GM19372 (cell line): ENCODE measurements around the gene PIK3R1.

Source experiments
- ATAC-seq: cut with Tn5 transposase; IDR thresholded peaks from one replicate; pipeline ENCODE4 v1.9.1; 2021; ENCODE audit warnings: mild to moderate bottlenecking, low read depth, moderate library complexity; ENCODE audit not compliant: unreplicated experiment

Gene PIK3R1

DNA sequence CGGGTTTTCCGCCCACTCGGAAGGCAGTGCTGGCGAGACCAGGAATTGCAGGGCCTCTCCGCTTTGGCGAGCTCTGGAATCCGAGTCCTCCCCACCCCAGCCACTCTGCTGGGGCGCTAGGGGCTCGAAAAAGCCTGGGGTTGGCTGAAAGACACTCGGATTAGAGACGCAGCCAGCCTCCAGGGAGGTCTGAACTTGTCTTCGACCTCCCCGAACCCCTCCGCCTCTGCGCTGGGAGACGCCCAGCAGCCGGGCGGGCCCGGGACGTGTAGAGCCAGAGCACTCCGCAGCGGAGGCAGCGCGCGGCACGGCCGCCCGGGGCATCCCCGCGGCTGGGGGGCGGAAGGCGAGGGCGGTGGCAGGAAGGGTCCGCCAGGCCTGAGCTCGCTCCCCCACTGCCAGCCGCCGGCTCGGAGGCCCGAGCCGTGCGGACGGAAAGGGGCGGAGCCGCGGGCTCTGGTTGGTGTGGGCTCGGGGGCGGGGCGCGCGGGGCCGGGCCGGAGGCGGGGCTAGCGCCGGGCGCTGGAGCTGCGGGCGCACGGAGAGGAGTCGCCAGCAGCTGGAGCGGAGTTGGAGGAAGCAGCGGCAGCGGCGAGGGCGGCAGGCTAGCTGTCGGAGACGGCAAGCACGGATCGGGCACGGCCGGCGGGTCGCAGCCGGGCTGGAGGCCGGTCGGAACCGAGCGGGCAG is at the start of gene PIK3R1:
Gene PIK3R1 (plus strand): TSS at position 549 of the 690 bp plus-strand sequence. CDS start 10,920 bp downstream, outside the sequence.
- peak; percentile 71 for ATAC-seq

DNA sequence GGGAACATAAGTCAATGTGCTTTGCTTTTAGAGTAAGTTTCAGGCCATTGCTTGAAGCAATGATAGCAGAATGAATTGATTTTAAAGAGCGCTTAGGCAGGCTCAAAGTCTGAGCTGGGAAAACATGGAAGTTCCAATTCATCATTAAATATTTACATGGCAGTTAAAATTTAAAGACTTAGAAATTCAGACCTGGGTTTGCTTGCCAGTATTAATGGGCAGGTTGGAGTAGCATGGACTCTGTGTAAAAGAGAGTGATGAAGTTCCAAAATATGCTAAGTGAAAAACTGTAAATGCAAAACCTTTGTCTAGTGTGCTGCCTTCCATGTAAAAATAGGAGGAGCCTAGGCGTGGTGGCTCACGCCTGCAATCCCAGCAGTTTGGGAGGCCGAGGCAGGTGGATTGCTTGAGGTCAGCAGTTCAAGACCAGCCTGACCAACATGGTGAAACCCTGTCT is 48.3 kb upstream of the PIK3R1 start:
- ATAC-seq, result no peak

DNA sequence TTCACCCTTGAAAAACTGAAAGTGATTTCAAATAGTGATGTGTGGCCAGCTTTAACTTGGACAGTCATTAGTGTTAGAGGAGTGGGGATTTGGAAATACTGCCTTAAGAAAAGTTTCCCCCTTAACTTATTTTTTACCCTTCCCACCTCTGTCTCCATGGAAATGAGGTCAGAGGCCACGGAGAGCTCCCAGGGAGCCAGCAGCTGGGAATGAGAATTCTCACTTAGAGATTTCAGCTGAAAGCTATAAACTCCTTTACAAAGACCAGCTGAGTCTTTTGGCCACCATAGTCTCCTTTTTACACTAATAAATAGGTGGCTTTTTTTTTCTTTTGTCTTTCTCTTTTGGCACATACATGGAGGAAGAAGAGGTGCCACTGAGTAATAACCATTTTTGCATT is 45.7 kb upstream of the PIK3R1 start:
- ATAC-seq, result no peak

DNA sequence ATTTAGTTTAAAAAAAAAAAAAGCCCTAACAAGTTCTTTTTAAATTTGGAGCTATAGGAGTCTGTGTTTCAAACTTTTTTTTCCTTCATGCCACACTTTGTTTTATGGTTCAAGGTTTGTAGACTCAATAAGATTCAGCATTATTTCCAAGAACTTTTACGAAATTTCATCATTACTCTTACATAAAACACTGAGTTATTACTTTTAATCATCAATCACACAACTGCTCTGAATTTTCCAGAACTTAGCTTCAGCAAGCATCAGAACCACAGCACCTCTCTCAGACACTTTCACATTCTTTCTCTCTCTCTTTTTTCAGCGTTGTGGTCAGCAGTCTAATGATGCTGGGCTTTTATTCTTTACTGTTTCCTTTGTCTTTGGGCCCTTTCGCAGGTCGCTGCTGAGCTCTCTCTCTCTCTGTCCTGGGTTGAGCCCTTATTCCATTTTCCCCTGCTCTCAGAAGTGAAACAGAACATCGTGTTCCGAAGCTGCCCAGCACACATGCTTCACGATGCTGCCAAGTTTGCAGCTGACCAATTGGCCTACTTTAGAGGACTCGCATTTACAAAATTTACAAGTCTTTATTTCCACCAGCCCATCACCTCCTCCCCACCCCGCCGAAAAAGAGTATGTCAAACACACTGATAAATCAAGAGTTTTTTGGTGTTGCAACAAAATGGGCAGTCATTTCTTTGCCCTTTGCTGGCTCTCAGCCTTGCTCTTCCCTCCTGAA is 44.6 kb upstream of the PIK3R1 start:
- ATAC-seq, result no peak

DNA sequence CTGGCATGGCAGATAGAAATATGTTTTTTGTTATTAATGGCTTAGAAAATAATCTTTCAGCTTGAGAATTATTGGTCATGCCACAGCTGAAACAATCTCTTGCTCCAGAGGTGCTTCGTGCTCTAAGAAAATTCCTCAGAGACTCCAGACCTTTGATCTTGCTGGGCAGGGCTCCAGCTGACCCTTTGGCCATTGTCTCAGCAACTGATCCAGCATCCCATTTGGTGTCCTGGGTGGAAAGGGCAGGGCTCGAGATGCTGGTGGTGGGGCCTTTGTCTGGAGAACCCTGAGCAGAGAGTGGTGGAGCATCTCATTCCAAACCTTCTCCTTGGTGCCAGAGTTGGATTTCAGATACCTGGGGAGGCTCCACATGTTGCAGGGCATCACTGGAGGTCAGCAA is 43.2 kb upstream of the PIK3R1 start:
- no peak for ATAC-seq

DNA sequence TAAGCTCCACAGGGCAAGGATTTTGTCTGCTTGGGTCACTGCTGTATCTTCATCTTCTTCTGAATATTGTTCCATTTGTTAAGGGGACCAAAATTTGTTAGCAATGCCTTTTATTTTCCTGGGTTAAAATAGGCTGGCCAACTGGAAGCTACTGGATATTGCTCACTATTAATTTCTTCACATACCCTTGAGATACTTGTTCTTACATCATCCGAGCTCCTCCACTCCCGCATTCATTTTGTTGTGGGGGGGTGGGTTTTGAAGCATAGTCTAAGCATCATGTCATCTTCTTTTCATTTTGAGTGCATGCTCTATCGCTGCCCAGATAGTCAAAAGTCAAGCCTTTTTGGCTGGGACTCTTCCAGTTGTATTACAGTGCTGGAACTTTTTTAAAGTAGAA is 42.5 kb upstream of the PIK3R1 start:
- ATAC-seq, result no peak

DNA sequence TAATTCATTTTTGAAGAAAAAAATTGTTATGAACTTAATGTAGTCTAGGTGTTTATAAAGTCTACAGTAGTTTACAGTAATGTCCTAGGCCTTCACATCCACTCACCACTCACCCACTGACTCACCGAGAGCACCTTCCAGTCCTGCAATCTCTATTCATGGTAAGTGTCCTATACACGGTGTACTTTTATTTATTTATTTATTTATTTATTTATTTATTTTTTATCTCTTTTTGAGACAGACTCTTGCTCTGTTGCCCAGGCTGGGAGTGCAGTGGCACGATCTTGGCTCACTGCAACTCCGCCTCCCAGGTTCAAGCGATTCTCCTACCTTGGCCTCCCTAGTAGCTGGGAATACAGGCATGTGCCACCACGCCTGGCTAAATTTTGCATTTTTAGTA is 39.3 kb upstream of the PIK3R1 start:
- no peak for ATAC-seq

DNA sequence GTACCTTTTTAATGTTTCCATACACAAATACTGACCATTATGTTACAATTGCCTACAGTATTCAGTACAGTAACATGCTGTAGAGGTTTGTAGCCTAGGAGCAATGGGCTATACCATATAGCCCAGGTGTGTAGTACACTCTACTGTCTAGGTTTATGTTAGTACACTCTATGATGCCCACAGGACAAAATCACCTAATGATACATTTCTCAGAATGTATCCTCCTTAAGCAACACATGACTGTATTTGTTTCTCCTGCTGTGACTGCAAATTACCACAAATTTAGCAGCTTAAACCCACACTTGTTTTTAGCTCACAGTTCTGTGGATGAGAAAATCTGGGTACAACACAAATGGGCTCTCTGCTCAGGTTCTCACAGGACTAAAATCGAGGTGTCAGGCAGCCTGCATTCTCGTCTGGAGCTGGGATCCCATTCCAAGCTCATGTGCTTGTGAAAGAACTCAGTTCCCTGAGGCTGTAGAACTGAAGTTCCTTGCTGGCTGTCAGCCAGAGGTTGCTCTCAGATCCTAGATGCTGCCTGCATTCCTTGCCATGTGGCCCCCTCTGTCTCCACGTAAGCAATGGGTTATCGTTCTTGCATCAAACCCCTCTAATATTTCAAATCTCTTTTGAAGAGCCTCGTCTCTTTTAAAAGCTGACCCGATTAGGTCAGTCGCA is 38.6 kb upstream of the PIK3R1 start:
- no peak for ATAC-seq

DNA sequence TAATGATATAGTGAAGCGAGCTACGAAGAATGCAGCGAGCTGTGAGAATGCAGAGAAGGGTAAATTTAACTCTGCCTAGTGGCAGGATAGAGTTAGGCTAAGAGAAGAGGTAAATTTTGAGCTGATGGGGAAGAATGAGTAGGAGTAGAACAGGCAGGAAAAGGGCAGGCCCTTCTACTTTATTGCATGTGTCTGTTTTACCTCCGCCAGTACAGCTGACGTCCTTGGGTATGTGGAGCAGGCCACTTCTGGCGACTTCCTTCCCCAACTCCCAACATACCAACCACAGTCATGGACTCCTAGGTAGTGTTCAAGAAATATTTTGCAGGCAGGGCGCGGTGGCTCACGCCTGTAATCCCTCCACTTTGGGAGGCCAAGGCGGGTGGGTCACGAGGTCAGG is 37.9 kb upstream of the PIK3R1 start:
- no peak for ATAC-seq

DNA sequence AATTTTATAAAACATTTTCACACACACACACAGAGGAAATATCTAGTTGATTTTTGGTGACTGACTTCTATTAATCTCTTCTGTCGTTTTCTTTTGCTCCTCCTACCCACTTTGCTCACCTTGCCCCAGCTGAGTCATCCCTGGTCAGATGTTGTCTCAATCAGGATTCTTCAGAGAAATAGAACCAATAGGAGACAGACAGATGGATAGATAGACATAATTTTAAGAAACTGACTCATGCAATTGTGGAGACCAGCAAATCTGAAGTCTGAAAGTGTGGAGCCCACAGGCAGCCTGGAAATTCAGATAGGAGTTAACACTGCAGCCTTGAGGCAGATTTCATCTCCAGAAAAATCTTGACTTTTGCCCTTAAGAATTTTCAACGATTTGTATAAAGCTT is 37.0 kb upstream of the PIK3R1 start:
- ATAC-seq, result no peak

DNA sequence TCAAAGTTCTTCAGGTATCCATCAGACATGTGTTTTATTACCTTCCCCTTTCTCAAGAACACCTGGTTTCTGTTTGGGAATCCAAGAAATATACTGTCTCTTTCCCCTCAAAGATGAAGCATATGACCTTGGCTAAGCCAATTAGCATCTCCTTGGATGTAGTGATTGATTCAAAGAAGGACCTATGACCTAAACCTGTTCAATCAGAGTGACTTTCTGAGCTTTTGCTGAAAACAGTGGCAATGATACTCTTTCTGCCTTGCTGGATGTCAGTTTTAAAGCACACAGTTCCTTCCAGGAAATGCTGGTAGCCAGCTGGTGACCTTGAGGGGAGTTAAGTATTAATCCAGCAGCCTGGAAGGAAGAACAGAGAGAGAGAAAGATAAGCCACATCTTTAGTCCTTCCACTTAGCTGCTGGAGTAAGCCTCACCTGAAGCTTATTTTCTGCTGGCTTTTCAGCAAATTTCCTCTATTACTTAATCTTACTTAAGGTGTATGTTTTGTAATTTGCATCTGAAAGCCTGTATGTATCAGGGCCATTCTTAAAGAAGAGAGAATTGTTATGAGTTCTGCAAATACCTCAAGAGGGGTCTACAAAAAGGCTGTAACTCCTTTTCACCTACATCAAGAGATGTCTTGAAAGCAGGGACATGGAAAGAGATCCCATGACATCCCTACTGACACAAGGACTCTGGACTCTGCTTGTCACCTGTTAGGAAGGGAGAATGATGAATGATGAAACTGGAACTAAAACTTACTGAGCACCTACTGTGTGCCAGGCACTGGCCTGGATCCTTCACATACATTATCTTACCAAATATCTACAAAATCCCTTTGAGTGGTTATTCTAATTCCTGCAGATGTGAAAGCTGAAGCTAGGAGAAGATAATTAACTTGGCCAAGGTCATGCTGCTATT is 35.2 kb upstream of the PIK3R1 start:
- no peak for ATAC-seq

DNA sequence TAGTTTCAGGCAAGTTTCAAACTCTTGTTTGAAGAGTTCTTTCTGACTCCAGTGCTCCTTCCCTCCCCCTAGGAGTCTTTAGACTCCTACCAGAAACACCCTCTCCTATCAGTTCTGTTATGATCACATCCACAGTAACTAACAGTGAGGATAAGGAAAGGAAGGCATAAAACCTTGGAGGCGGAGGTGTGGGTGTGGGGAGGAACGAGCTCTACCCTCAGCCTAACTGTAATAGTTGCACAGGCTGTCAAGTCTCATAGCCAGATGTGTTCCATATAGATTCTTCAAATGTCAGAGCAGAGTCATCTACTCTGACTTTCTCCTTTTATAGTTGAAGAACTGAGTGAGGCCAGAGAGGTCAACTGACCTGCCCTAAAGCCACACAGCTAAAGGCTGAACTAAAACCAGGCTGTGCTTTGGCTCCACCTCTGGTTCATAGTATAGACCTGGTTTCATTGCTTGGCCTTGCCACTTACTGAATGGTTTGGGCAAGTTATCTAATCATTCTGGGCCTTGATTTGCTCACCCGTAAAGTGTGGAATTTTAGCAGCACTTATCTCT is 34.4 kb upstream of the PIK3R1 start:
- ATAC-seq, result no peak

DNA sequence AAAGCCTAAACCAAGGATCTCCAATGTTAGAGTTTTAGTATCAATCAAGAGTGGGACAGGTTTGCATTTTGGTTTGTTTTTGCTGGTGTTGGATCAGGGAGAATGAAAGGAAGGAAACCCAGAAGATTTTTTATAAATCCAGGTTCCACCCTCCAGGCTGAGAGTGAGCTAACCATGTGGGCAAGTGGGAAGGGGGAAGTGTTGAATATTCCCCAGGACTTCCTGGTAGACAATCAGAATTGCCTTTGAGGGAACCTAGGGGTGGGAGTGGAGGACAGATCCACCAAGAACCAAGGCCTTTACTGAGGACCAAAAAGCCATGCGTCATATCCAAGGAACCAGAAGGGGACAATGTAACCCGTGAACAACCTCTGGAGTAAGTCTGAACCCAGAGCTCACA is 33.5 kb upstream of the PIK3R1 start:
- no peak for ATAC-seq

DNA sequence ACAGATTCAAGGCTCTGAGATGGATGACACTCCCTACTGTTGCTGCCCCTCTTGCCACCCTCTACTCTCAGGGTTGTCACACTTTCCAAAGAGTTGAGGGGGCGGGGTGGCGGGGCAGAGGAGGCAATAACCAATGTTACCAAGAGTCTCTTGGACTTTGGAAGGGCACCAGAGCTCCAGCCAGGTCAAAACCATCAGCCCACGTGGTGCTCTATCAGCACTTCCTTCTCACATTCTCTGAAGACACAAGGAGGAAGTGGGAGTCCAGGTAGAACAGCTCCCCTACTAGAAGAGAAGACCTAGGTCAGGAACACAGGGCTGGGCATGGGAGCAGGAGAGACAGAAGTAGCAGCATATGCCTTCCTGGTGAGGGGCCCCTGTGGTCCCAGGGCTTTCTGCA is 33.0 kb upstream of the PIK3R1 start:
- ATAC-seq, result no peak

DNA sequence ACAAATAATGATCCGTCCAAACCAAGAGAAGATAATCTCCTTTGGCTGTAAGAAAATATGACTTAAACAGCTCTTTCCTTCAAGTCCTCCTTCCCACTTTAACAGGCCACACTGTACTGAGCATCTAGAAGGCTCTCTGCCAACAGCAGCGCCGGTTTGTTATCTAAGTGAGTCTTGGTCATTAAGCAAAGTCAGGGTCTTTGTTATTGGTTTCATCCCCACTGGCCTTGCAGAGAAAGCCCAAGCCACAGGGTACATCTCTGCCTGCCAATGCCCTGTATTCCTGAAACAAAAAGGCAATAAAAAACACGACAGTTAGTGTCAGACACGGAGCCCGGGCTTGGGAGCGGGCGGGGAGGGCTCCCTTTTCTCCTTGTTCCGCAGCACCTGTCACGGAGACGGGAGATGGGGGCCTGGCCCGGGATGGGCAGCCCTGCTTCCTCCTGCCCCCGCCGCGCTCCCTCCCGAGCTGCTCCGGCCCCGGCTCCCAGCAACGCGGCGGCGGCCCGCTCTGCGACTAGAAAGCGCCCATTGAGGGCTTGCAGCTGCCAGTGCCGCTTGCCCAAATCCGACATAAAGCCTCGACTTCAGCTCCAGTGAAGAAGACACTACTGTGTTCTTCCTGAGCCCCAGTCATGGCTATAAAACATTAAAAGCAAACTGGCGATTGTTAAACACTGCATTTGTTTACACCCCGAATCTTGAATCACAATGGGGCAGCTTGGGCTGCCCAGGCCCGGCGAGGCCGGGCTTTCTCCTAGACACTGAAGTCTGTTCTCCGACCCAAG is 28.1 kb upstream of the PIK3R1 start:
- ATAC-seq, result no peak

DNA sequence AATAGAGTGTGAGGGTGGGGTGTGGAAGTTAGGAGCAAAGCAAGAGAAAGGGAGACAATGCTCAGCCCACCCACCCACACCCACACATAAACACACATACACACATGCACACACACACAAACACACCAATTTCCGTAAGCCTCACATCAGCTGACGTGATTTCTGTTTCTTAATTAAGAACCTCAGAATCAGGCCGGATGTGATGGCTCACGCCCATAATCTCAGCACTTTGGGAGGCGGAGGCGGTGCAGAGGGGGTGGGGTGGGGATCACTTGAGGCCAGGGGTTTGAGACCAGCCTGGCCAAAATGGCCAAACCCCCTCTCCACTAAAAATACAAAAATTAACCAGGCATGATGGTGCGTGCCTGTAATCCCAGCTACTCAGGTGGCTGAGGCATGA is 26.4 kb upstream of the PIK3R1 start:
- ATAC-seq, result no peak

DNA sequence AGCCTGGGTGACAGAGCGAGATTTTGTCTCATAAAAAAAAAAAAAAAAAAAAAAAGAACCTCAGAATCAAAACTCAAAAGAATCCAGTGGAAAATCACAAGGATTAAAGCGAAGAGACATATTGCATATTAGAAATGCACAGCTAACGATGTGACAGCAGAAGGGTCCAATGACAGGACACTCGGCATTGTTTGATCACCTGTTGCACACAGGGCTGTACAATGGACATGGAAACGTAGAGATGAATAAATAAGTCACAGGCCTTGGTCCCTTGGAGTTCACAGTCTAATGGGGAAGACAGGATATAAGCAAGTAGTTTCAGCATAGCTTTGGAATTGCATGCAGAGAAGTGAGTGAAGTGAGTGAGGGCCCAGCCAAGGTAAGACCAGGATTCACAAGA is 25.9 kb upstream of the PIK3R1 start:
- ATAC-seq, result no peak

DNA sequence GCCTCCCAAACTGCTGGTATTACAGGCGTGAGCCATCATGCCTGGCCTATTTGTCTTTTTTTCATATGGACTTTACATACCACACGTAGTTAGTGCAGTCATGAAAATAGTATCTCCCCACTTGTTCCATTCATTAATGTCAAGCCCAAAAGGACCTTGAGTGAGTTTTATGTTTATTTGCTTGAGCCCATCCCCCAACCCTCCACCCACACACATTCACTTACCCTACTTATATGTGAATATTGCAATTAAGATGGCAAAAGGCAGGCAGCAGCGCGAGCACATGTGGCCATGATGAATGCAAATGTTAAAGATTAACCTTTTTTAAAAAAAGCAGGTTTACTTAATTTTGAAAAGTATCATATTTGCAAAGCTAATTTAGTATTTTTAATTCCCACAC is 24.9 kb upstream of the PIK3R1 start:
- no peak for ATAC-seq

DNA sequence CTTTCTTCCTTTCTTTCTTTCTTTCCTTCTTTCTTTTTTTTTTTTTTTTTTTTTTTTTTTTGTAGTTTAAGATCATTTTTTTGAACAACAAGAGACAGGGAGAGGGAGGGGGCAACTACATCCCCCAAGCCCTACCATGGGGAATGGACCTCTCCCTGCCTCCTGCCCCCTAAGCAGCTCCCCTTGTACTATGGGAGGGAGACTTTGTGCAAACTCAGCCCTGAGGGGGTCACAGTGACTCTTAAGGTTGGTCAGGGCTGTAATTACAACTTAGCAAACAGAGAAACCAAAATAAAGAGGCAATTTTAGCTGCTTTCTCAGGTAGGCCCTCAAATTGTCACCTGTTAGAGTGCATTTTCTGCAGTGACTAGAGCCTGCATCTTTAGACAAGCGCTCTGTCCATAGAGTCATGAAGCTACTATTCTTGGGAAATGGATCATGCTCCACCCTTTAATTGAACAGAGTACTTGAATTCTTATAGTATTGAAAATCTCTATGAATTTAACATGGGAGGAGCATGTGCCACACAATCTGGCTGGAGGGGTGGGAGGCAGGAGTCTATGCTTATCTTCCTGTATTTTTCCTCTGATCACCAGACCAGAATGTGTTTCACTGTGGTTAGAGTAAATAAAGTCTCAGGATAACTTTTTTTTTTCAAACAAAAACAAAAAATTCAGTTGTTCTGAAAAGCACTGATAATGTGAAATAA is 24.3 kb upstream of the PIK3R1 start:
- ATAC-seq, result no peak
